Right lobe of liver (tissue), 6 donors: Measurements from ENCODE around the gene PDCD6IP. TPM values are rescaled to one million over a fixed set of nuclear protein-coding genes. Genes with fewer than 3 reads are reported as not detected.

Experiments used
- ATAC-seq, 4 donors: fragments of 200-7000 bp; cut with Tn5 transposase; one replicate each; pipeline ENCODE4 v1.9.1; 2020; ENCODE audit warnings: mild to moderate bottlenecking in 4 of 4, moderate library complexity in 4 of 4
- DNase-seq, 3 donors: peaks; one replicate each; pipeline ENCODE4 v3.0.0-alpha.2; 2020
- H3K27ac ChIP-seq, 3 donors: fragments of 200-600 bp; one replicate each; pipeline ENCODE4 v1.8.0; 2022
- H3K27me3 ChIP-seq, 2 donors: fragments of 200-600 bp; one replicate each; pipeline ENCODE4 v1.8.0; 2022
- H3K36me3 ChIP-seq, 4 donors: fragments of 200-600 bp; sonication (generic) in 1 of 4; one replicate each; pipeline versions ENCODE4 v1.5.1 to v1.8.0; 2017 to 2022; ENCODE audit warnings: control low read depth in 1 of 4
- H3K4me1 ChIP-seq, 4 donors: fragments of 200-600 bp; sonication (generic) in 1 of 4; one replicate each; pipeline versions ENCODE4 v1.5.1 to v1.8.0; 2017 to 2022; ENCODE audit warnings: control low read depth in 1 of 4
- H3K4me3 ChIP-seq, 3 donors: fragments of 200-600 bp; one replicate each; pipeline ENCODE4 v1.8.0; 2022
- H3K9me3 ChIP-seq, 4 donors: fragments of 200-600 bp; sonication (generic) in 1 of 4; one replicate each; pipeline versions ENCODE4 v1.5.1 to v1.8.0; 2017 to 2022; ENCODE audit warnings: control low read depth in 1 of 4
- POLR2A ChIP-seq: fragments of 450-650 bp; IDR thresholded peaks from one replicate; pipeline ENCODE4 v1.6.1; 2017; ENCODE audit warnings: antibody characterized with exemption, mild to moderate bottlenecking
- WGBS: methylation state at CpG from one replicate; pipeline ENCODE4 v1.1.6; 2018; ENCODE audit warnings: low coverage, low lambda C conversion rate; ENCODE audit not compliant: insufficient coverage; ENCODE audit errors: missing lambda C conversion rate; 5-methylcytosine and 5-hydroxymethylcytosine counted together
- intact Hi-C, 2 donors: fragments of 100-400 bp; cut with DNase I; formaldehyde crosslinking; loops; one replicate each; pipeline versions ENCODE4 v1.11.2 to v1.14.1; 2022
- total RNA-seq, 6 experiments: library from RNA; depleted of rRNA in 2 of 6; stranded (reverse); fragments of >200 nt in 2 of 6; fragmentation: NEBNext Ultra II Directional in 3 of 6; extraction: Animal tissue kit (Norgen Biotek cat#: 25700) in 3 of 6; gene quantifications; one replicate each; pipeline versions ENCODE4 v1.1.0 to v1.2.4, GENCODE V29; 2016 to 2023
- TF ChIP-seq, protein P1 (sequence below), 4 donors: fragments of 200-600 bp in 3 of 4; fragments of 450-650 bp in 1 of 4; IDR thresholded peaks; one replicate each; pipeline versions ENCODE4 v1.5.1 to v1.8.0; 2016 to 2022; ENCODE audit warnings: antibody characterized with exemption in 4 of 4, mild to moderate bottlenecking in 2 of 4
- donor health status: DM: no; HTN: yes; CAD: no.
- donor health status: DM: no; HTN: no; CAD: no.
- donor health status: DM: no; HTN: no; CAD: no.
- donor health status: DM: no; HTN: yes; CAD: no.
- donor health status: DM: no; HTN: yes; CAD: no.

PDCD6IP gene
- total RNA-seq, 6 experiments from 2014 or later, result 83.0 to 140 (median 116) TPM

DNA sequence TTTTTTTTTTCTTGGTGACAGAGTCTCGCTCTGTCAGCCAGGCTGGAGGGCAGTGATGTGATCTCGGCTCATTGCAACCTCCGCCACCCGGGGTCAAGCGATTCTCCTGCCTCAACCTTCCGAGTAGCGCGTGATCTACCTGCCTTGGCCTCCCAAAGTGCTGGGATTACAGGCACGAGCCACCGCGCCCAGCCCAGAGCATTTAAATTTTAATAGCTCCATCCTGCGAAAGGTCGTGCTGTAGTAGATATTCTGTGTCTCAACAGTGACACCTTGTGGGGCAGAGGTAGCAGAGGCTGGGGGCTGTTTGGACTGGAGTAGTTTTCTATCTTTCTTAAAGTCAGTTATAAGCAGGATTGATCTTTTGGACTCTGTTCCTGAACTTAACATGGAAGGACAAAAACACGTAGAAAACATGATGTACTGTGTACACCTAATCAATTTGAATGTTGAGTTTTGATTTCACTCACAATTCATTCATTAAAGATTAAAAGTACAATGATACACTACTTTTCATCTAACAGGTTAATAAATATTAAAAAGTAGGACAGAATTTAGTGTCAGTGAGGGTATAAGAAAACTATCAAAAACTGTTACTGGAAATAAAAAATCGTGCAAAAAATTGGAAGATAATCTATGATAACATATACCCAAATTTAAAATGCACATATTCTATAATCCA is 11.0 kb upstream of the PDCD6IP start:
- Histone ChIP-seq H3K4me1 (peaks cover 0 to 8% (median 0%) of the 10 kb centered on the region in 4 donors), H3K9me3 (no peaks in the 10 kb centered on the region), H3K27ac (no peak overlapping the region), H3K27me3 (no peaks in the 10 kb centered on the region), H3K36me3 (no peaks in the 10 kb centered on the region), H3K4me3 (peak overlapping the region in 1 of 3 donors; percentile 8)
- intact Hi-C loops, result loop anchor here (10.0 kb wide), 1 partner anchor 153 kb away; no protein-coding TSS in a partner anchor
- no peak for TF ChIP-seq POLR2A
- TF ChIP-seq, protein P1, sequence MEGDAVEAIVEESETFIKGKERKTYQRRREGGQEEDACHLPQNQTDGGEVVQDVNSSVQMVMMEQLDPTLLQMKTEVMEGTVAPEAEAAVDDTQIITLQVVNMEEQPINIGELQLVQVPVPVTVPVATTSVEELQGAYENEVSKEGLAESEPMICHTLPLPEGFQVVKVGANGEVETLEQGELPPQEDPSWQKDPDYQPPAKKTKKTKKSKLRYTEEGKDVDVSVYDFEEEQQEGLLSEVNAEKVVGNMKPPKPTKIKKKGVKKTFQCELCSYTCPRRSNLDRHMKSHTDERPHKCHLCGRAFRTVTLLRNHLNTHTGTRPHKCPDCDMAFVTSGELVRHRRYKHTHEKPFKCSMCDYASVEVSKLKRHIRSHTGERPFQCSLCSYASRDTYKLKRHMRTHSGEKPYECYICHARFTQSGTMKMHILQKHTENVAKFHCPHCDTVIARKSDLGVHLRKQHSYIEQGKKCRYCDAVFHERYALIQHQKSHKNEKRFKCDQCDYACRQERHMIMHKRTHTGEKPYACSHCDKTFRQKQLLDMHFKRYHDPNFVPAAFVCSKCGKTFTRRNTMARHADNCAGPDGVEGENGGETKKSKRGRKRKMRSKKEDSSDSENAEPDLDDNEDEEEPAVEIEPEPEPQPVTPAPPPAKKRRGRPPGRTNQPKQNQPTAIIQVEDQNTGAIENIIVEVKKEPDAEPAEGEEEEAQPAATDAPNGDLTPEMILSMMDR (IDR thresholded peaks at IDR 0.05), result peak; percentile 71 to 83 (median 80)
- DNase-seq (peak in 2 of 3 donors; percentile 36 to 59), ATAC-seq (peak; percentile 97 to 99 (median 98))
- WGBS, result 4% methylated on average over 15 of the region's 15 CpGs

DNA sequence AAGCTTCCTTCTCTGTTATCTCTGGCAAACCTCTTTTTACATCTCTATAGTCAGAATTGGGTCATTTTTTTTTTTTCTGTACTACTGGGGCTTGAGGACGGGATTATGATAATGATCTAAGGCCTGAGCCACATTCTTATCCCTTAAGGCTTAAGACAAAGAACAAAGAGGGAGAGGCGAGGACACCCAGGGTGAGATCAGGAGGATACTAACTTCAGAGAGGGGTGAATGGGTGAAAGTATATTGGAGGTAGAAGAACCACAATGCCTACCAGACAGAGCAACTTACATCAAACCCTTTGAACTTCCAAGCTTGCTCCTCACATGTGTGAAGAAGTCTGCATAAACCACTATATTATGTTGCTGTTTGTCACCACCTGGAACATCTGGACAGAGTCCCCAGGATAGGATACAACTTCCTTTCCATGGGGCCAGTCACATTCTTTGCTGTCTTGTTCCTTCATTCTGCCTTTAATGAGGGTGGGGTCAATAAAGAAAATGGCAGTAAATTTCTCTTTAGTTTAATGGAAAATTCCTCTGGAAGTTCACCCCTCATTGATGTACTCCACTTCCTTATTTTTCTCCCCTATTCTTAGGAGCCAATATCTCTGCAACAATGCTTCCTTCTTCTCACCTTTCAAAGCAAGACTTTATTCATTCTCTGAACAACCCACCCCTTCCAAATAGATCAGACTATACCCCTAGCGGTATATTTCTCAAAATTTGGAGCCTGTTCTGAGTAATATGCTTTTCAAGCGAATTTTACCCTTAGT is 9.1 kb upstream of the PDCD6IP start:
- no peak overlapping the region for H3K27ac ChIP-seq
- no peak overlapping the region for H3K4me3 ChIP-seq
- H3K9me3 ChIP-seq, result no peaks in the 10 kb centered on the region
- no peaks in the 10 kb centered on the region for H3K36me3 ChIP-seq
- intact Hi-C loops, result loop anchor here (10.0 kb wide), 1 partner anchor 155 kb away; no protein-coding TSS in a partner anchor
- no peaks in the 10 kb centered on the region for H3K27me3 ChIP-seq
- no peak for TF ChIP-seq POLR2A
- TF ChIP-seq, protein P1 (IDR thresholded peaks at IDR 0.05), result no peak
- DNase-seq, result no peak
- H3K4me1 ChIP-seq, result peaks cover 0 to 8% (median 0%) of the 10 kb centered on the region in 4 donors
- no peak for ATAC-seq
- 54% methylated on average over 4 of the region's 4 CpGs for WGBS

DNA sequence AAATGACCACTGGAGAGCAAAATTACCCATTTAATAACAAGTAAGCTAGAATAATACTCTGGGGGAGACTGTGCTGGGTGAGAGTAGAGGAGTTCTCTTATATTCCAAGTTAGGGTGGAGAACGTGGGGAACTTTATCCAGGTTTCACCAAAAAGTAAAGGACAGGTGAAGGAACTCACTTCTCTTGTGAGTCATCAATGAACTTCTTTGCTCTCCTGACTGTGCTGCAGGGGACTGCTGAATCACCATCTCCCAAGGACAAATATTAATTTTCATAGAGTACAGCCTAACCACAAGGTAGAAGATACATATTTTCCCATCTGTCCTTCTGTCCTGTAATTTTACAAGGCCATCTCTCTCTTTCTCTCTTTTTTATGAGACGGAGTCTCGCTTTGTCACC is 8.3 kb upstream of the PDCD6IP start:
- ATAC-seq (no peak), DNase-seq (no peak)
- TF ChIP-seq POLR2A, result no peak
- TF ChIP-seq, protein P1 (IDR thresholded peaks at IDR 0.05), result no peak
- H3K36me3 ChIP-seq, result no peaks in the 10 kb centered on the region
- no peak overlapping the region for H3K4me3 ChIP-seq
- no peak overlapping the region for H3K27ac ChIP-seq
- peaks cover 0 to 8% (median 0%) of the 10 kb centered on the region in 4 donors for H3K4me1 ChIP-seq
- 96% methylated on average over 3 of the region's 3 CpGs for WGBS
- intact Hi-C loops, result no loop called here
- H3K9me3 ChIP-seq, result no peaks in the 10 kb centered on the region
- no peaks in the 10 kb centered on the region for H3K27me3 ChIP-seq

DNA sequence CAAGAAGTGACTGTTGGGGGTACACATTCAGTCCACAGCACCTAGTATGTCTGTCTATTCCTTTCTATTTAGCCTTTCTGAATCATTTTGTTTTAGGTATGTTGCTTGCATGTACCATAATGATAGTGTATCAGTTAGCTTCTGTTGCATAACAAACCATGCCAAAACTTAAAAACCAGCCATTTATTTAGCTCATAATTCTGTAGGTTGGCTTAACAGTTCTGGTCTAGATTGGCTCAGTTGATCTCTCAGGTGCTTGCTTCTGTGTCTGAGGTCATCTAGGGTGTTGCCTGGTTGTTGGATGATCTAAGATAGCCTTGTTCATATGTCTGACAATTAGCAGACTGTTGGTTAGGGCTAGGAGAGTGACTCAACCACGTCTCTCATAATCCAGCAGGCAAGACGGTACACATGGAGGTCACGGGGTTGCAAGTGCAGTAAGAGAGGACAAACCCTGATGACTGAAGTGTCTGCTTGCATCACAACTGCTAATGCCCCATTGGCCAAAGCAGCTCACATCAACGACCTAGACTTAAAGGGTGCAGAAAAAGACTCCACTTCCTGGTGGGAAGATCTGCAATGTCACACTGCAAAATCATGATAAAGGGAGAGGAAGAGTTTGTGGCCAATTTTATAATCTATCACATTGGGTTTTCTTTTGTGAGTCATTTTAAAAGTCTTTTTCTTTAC is 6.8 kb upstream of the PDCD6IP start:
- Histone ChIP-seq H3K27ac (no peak overlapping the region), H3K4me3 (no peak overlapping the region), H3K4me1 (peaks cover 0 to 8% (median 0%) of the 10 kb centered on the region in 4 donors), H3K9me3 (no peaks in the 10 kb centered on the region), H3K27me3 (no peaks in the 10 kb centered on the region), H3K36me3 (no peaks in the 10 kb centered on the region)
- TF ChIP-seq, protein P1 (IDR thresholded peaks at IDR 0.05), result no peak
- TF ChIP-seq POLR2A, result no peak
- intact Hi-C loops, result no loop called here
- 72% methylated on average over 3 of the region's 4 CpGs for WGBS
- DNase-seq (no peak), ATAC-seq (peak in 1 of 4 donors; percentile 51)
